ENCODE data around the gene H19.

H19 gene

DNA sequence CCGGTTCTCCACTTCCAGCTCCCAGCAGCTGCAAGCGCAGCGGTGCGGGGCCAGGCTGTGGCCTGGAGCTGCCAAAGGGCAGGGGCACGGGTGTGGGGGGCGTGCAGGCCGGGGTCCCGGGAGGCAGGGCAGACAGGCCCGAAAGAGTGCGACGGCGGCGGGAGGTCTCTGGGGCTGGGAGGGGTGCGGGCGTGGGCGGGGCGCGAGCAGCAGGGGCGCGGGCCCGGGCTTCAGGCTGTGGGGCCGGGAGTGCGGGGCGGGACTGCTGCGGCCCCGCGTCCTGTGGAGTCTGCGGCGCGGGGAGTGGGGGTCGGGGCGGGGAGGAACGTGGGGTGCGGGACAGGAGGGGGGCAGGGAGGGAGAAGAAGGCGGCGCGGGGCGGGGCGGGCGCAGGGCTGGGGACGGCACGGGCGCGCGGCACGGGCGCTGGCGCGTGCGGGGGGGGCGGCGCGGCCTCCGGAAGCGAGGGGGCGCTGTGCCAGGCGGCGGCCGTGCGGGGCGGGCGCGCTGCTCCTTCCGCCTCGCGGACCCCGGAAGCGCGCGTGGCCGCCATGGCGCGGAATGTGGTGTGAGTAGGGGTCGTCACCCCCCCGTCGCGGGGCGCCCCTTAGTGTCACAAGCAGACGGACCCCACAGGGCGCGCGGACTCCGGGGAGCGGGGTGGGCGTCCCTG, 50.7 kb downstream of the H19 start, which contains the start of gene MRPL23:
Gene MRPL23 (plus strand): TSS at position 521 of the 673 bp plus-strand sequence. CDS start 31 bp downstream, at position 552.
- peak; percentile 47 for DNase-seq

All from stimulated activated CD4-positive, alpha-beta T cell treated with anti-CD3 and anti-CD28 coated beads, Interleukin-15, amount 100 ng/mL, for 24 hours (primary cell).